Measurements from ENCODE around the gene NPPA. TPM values are rescaled to one million over a fixed set of nuclear protein-coding genes. Genes with fewer than 3 reads are reported as not detected.

NPPA gene
- total and polyA plus RNA-seq, 9 of the 15 experiments (the other 6 are each of a cell fraction or from before 2014, with no cell fraction given), result not detected

DNA sequence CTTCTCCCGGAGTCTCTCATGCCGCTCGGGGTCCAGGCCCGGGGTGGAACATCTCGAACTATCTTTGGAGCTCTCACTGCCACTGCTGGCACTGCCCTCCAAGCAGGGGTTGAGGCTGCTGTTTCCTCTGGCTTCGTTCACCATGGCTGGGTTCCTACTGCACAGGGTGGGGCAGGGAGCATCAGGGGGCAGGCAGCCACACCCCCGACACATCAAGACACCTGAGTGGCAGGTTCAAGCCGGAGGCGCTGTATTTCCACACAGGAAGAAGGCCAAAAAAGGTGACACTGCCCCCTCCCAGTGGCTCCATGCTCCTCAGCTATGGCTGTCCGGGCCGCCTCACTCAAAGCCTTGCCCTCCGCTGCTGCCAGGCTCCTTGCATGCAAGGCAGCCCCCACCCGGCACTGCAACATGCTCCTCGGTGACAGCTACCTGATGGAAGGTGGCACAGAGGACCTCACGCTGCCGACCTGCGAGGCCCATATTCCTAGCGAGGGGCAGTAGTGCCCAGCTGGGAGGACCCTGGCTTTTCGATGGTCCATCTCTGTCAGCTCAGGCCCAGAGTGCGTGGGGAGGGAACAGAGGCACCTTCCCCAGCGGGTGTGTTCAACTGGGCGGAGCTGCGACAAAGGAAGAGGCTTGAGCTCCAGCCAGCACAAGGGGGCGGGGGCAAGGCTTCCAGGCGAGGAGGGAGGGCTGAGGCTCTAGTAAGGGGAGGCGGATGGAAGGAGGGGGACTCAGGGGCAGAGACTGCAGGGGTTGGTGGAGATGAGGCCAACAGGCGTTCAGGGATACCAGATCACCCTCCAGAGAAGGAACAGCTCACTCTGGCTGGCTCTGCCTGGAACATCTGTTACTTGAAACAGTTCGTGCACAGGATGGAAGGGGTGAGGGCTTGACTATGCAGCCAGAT, 44.4 kb downstream of the NPPA start (continued):
- TF ChIP-seq, protein P1, sequence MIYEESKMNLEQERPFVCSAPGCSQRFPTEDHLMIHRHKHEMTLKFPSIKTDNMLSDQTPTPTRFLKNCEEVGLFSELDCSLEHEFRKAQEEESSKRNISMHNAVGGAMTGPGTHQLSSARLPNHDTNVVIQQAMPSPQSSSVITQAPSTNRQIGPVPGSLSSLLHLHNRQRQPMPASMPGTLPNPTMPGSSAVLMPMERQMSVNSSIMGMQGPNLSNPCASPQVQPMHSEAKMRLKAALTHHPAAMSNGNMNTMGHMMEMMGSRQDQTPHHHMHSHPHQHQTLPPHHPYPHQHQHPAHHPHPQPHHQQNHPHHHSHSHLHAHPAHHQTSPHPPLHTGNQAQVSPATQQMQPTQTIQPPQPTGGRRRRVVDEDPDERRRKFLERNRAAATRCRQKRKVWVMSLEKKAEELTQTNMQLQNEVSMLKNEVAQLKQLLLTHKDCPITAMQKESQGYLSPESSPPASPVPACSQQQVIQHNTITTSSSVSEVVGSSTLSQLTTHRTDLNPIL (CRISPR knock-in tag; IDR thresholded peaks at IDR 0.05), result no peak
- TF ChIP-seq NCOA6 (IDR thresholded peaks at IDR 0.05), result no peak
- TF ChIP-seq ZNF354B (CRISPR knock-in tag; IDR thresholded peaks at IDR 0.05), result no peak
- peak in 1 of 2 experiments; percentile 62; a peak in 1 of 4 replicates for TF ChIP-seq RCOR1 (IDR thresholded peaks at IDR 0.05; ENCODE audit: borderline replicate concordance in 1 of 2, low read depth in 2 of 2, low read length in 2 of 2)
- TF ChIP-seq ESRRB (CRISPR knock-in tag; IDR thresholded peaks at IDR 0.05; ENCODE audit: borderline replicate concordance), result no peak
- TF ChIP-seq SAFB2 (IDR thresholded peaks at IDR 0.05; ENCODE audit: borderline replicate concordance, low read depth, low read length, severe bottlenecking), result no peak
- TF ChIP-seq CBX1 (IDR thresholded peaks at IDR 0.05; ENCODE audit: low read depth), result no peak; the same call in none of the 2 replicates
- TF ChIP-seq ZNF57 (CRISPR knock-in tag; IDR thresholded peaks at IDR 0.05), result no peak
- TF ChIP-seq, protein P2, sequence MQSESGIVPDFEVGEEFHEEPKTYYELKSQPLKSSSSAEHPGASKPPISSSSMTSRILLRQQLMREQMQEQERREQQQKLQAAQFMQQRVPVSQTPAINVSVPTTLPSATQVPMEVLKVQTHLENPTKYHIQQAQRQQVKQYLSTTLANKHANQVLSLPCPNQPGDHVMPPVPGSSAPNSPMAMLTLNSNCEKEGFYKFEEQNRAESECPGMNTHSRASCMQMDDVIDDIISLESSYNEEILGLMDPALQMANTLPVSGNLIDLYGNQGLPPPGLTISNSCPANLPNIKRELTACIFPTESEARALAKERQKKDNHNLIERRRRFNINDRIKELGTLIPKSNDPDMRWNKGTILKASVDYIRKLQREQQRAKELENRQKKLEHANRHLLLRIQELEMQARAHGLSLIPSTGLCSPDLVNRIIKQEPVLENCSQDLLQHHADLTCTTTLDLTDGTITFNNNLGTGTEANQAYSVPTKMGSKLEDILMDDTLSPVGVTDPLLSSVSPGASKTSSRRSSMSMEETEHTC (IDR thresholded peaks at IDR 0.05), result no peak
- TF ChIP-seq ZNF140 (CRISPR knock-in tag; IDR thresholded peaks at IDR 0.05), result no peak
- no peak for TF ChIP-seq ZNF780A (CRISPR knock-in tag; IDR thresholded peaks at IDR 0.05)
- no peak for TF ChIP-seq ZNF764 (CRISPR knock-in tag; IDR thresholded peaks at IDR 0.05; ENCODE audit: low read depth)
- TF ChIP-seq, protein P3, sequence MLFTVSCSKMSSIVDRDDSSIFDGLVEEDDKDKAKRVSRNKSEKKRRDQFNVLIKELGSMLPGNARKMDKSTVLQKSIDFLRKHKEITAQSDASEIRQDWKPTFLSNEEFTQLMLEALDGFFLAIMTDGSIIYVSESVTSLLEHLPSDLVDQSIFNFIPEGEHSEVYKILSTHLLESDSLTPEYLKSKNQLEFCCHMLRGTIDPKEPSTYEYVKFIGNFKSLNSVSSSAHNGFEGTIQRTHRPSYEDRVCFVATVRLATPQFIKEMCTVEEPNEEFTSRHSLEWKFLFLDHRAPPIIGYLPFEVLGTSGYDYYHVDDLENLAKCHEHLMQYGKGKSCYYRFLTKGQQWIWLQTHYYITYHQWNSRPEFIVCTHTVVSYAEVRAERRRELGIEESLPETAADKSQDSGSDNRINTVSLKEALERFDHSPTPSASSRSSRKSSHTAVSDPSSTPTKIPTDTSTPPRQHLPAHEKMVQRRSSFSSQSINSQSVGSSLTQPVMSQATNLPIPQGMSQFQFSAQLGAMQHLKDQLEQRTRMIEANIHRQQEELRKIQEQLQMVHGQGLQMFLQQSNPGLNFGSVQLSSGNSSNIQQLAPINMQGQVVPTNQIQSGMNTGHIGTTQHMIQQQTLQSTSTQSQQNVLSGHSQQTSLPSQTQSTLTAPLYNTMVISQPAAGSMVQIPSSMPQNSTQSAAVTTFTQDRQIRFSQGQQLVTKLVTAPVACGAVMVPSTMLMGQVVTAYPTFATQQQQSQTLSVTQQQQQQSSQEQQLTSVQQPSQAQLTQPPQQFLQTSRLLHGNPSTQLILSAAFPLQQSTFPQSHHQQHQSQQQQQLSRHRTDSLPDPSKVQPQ (CRISPR knock-in tag; IDR thresholded peaks at IDR 0.05; ENCODE audit: borderline replicate concordance), result no peak
- TF ChIP-seq ZNF507 (tag; conservative IDR thresholded peaks at IDR 0.05), result no peak
- peak in 1 of 2 experiments; percentile 4; a peak in 1 of 4 replicates for TF ChIP-seq RAD21 (CRISPR knock-in tag; conservative IDR thresholded peaks at IDR 0.05 in 1 of 2, IDR thresholded peaks at IDR 0.05 in 1 of 2)

All from K562 (cell line).